DMS79 treated with DMSO at 0.1 percent for 48 hours (cell line): ENCODE results near the gene RAB12.

Experiments
- DNase-seq: peaks from one replicate; lab custom pipeline; 2025; lab: John Stamatoyannopoulos, UW

RAB12 gene

DNA sequence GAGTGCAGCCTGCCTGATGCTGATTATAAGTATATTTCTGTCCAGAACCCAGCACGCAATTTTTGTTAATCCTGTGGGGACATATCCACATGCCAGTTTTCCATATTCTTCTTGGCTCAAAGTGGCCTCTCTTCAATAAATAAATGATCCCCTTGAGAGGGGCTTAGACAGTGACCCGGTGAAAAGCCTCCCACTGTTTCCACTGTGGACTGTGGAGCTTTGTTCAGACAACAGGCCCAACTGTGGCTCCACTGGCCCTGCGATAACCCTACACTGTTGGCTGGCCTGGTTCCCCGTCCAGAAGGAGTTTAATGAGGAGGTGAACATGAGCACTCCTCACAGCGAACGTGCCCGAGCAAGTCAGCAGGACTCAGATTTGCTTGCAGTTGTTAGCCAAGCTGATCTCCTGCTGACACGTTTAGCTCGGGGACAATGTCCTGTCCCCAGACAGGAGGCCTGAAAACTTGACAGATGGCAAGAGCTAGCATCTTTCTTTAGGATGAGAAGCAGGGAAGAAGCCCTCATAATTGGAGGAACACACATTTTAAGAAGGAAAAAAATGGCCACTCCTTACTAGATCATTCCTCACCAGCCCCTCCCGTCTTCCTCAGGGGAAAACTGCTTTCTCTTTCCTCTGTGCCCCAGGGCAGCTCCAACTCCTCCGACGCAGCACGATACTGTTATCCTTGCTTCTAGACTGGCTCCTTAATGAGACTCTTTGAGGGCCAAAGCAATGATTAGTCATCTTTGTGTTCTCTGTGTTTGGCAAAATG lies 76.1 kb downstream of the RAB12 start:
- peak; percentile 100 for DNase-seq

DNA sequence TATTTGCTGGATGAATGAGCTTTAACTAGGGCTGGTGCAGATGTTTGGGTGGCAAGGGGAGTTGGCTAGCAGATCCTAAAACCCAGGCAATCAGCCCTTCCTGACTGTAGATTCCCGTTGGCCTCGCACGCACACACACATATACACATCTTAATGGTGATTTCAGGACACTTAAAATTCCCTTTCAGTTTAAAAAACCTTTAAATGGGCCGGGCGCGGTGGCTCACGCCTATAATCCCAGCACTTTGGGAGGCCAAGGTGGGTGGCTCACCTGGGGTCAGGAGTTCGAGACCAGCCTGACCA lies 76.6 kb downstream of the RAB12 start:
- DNase-seq, result no peak

DNA sequence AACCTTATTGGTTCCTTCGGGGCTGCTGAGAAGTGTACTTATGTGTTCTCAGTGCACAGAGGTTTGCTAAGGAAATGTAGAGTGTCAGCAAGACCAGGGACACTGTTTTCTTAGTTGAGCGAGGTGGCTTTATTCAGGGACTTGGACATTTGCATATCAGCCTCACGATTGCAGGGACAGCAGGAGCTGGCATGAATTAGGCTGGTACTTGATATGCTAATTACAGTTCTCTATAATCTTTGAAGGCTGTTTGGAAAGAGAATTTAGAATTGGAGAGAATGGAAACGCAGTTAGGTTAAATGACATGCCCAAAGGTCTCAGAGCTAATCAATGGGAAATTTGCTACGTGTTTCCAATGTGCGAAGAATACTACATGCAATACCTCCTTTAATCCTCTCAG lies 77.4 kb downstream of the RAB12 start:
- peak; percentile 94 for DNase-seq

DNA sequence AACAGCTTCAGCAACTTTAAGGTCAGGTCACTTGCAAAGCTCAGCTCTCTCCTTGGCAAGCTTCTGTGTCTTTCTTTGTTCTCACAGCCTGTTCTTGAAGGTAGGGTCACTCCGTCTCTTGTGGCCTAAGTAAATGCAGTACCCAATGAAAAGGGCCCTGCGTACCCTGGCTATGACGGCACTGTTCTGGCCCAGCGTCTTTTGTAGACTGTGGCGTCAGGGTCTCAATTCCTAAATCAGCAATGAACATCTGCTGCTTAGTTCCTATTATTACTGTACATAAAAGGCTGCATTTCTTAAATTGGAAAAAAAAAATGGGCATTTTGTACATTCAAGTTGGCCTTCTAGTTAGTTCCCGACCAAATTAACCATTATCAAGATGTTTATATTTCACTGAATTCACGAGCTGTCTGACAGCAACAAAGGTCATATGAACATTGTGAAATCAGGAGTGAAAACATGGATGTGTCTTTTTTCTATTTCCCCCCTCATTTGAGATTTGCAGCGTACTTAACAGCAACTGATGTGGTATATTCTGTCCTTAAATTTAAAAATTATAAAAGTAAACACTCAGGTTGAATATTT lies 79.1 kb downstream of the RAB12 start:
- peak; percentile 70 for DNase-seq

DNA sequence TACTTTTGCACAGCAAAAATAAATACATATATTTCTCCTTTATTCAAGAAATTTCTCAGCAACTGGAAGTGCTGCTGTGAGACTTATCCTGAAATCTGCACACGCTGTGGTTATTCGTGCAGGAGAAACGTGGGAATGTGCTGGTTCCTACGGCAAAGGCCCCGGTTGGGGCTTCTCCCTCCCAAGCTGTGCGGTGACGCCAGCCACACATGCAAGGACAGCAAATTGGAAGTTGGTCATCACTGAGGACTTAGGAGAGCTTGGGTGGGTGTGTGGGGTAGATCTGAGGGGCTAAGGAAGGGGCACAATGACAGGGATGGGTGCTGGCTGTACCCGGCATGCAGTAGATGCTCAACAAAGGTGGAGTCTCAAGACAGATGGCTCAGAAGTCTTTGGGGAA lies 79.6 kb downstream of the RAB12 start:
- DNase-seq, result no peak
